Fibroblast of skin of abdomen (primary cell): ENCODE measurements around the gene COL18A1.

Source experiments
- DNase-seq: peaks from one replicate; pipeline ENCODE4 v3.0.0-alpha.2; 2013

The COL18A1 gene

DNA sequence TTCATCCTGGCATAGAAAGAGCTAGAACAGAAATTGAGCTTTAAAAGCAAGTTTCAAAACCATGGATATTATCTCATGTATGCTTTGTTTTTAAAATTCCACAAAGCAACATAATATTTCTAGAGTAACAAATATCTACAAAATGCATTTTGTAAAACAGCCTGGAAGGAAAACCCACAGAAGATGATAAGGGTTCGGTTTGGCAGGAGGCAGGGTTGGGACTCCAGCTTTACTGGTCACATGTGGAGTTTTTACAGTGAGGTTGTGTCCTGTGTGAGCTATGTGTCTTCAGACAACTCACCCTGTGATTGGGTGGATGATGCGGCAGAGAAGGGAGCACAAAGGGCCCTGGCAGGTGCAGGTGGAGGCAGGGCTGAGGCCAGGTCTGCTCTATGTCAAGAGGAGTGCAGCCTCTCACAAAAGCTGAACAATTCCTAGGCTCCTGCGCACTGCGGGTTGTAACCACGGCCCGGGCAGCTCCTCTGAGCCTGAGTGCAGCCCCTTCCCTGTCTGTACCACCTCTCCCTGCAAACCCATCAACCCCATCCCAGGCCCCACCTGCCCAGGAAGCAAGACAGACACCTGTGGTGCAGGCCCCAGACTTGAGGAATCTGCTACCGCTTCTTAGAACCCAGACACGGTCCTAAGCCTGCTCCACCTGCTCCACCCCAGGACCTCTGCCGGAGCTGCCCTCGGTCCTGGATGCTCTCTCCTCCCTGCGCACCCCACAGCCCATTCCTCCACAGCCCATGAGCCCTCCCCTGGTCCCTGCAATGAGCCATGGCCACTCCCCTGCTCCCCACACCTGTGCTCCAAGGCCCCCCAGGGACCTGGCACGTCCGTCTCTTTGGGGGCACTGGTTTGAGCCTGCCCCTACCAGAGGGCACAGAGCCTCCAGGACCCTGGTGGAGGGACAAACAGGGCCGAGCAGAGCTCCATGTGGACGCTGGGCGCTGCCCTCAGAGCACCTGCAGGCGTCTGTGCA, 2.8 kb upstream of the COL18A1 start:
- no peak for DNase-seq

DNA sequence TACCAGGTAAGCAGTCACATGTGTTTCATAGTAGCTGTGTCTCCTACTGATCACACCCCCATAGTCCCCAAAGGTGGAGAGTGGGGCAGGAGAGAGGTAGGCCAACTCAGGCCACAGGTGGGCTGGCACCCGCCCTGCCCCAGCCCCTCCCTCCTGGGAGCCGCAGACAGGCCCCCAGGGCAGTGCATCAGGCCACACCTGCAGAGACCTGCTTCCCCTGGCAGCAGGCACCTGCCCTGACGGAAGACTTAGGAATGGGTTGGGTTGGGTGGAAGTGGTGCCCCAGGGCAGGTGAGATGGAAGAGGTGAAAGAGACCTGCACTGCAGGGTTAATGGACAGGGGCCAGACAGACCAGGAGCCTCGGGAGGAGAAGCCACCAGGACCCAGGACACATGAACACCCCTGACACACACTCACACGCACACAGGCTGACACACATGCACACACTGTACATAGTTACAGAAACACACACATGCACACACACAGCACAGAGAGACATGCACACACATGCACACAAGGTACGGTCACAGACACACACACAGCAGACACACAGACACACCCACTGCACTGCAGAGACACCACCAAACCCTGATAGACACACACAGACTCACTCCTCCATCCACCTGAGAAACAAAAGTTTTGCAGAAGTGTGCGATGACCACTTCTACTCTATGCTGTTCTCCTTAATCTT, 1.7 kb upstream of the COL18A1 start:
- DNase-seq: no peak

DNA sequence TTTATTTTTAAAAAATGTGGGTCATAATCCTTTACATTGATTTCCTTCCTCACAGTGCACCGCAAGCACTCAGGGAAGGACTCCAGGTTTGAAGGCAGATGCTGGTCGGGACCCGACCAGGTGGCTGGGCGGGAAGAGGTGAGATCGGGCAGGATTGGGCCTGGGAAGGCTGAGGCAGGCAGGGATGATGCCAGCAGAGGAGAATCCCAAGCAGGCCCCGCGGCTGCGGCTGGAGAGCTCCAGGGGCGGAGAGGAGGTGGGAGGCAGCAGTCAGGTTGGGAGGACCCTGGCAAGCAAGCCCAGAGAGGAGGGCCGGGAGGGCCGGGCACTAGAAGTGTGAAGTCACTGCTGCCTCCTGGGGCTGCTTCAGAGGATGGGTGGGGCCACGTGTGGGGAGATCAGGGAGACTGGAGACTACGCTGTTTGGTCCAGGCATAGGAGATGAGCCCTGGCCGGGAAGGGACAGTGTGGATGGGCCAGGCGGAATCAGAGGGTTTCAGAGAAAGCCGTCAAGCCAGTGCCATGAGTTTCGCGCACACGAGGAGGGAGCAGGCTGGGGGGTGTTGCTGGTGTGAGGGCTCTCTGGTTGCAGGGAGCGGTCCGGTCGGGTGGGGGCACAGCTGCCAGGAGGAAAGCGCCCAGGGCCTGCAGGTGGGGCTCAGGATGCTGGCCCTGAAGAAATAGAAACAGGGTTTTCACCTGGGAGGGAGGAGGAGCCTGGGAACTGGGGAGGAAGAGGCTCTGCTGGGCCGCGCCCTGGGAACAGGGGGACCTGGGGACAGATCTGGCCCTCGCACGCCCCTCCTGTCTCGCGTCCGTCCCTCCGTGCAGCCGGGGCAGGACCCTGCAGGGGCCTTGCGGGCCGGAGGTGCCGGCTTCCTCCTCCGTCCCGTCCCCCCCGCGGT, 888 bp upstream of the COL18A1 start:
- no peak for DNase-seq

DNA sequence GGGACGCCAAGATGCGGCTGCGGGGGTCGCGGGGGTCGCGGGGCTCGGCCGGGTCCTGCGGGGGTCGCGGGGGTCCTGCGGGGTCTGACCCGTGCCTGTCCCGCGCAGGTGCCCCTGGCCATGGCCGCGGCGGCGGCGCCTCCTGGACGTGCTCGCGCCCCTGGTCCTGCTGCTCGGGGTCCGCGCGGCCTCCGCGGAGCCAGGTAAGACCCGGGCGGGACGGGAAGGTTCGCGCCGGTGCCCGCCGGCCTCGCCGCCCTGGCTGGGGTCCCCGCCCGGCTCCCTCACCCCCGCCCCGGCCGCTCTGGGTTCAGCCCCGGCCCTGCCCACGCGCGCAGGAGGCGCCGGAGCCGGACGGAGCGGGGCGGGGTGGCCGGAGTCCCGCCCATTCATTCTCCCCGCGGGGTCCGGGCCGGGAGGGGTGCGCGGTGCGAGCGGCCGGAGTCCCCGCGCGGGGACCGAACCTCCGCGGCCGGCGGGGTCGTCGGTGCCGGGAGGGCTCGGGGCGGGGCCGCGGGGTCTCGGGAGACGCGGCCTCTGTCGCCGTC, 380 bp downstream of the COL18A1 start:
- DNase-seq: no peak

DNA sequence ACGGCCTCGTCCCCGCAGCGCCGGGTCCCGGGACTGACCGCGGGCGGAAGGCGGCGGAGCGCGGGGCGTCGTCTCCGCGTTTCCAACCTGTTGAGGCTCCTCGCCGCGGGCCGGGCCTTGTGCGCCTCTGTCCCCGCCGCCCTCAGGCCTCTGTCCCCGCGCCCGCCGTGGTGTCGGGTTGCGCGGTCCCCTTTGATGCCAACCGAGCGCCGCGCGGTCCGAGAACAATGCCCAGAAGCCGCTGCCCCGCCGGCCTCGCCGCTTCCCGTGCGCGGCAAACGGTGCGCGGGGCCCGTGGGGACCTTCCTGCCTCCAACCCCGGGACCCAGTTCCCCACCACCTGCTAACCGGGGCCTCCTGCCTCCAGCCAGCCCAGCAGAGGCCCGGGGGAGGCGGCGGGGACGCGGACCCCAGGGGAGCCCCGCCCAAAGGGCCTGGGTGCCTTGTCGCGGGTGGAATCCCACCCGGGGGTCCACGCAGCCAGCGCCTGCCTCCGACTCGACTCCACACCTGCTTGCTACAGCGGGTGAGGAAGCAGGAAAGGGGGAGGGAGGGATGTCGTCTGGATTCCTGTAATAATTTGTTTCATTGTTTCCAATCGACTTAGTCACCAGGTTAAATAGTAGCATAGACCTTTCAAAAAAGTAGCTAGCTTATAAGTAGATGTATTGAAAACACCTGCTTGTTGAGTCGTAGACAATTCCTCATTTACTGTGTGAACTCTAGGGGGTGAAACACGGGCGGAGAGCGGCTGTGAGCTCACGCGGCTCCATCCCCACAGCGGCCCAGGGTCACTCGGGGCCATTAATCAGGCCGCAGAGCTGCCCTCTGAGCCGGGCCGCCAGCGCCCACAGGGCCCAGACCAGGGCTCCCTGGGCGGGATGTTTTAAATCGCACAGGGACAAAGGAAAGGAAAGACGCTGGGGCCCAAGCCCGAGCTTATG, 1.1 kb downstream of the COL18A1 start:
- no peak for DNase-seq

DNA sequence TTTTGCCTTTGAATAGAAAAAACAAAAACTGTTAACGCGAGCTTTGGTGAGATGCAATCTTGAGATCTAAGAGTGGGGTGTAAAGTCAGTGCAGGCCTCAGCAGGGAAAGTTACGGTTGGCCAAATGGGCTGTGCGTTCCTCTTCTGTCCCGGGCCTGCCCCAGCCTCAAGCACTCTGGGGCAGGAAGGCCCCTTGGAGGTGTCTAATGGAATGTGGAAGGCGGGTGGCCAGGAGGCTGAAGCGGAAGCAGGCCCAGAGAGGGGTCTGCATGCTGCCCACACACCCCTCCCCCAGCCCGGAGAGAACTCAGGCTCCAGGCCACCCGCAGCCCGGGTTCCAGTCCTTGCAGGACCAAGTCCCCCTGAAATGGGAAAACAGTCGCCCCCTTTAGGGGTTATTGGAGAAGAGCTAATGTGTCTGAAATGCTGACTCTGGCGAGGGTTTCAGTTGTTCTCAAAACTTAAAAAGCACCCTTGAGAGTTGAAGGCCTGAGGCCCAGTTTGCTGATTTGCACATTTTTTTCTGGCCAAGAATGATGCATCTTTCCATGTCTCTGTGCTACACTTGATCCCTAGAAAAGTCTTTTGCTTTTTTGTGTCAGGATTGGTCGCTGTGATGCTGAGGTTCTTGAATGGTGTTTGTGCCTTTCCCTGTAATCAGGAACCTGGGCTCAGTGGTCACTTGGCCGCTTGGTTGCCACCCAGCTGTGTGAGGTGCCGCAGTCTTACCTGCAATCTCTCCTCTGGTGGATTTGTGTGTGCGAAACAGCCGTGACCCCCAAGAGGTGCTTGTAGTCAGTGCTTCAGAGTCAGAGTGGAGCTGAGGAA, 2.0 kb downstream of the COL18A1 start:
- DNase-seq: no peak

DNA sequence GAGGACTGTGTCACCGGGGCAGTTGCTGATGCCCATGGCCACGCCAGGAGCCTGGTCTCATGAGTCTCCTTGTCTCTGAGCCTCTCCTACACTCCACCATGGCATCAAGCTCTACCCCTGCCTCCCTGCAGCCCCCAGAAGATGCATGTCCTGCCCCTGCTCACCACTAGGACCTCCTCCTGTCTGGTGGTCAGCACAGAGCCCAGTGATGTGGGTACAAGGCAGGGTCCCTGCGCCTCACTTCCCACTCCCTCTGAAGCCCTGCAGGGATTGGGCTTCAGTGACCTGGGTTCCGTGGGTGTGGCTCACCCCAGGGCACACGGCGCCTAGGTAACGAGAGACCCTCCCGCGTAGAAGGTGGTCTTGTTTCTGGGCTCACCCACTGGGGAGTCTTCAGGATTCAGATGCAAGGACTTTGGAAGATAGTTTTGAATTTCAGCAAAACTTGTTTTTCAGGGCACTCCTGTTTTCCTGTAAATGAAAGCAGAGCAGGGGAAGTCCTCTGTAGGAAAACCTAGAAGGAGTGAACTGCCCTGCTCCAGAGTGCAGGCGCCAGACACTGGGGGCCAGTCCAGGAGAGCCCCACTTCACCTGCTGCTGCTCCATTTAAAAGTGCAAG, 2.8 kb downstream of the COL18A1 start:
- no peak for DNase-seq

DNA sequence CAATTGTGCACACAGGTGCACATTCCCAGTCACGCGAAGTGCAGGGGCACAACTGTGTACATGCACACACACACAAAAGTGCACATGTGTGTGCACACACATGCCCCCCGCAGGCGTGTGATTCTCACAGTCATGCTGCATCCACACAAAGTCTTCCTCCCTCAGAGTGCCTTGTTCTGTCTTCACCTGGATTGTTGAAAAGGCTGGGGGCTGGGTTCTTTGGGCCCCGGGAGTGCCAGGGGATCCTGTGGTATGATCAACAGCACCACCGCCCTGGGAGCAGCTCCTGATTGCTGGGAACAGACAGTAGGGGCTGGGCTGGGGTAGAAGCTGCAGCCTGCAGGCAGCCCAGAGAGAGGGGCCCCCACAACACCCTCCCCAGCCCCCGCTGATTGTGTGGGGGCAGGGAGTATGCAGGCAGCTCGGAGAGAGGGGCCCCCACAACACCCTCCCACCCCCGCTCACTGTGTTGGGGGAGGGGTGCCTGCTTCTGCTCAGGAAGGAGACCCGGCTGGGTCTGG, 3.4 kb downstream of the COL18A1 start:
- no peak for DNase-seq

DNA sequence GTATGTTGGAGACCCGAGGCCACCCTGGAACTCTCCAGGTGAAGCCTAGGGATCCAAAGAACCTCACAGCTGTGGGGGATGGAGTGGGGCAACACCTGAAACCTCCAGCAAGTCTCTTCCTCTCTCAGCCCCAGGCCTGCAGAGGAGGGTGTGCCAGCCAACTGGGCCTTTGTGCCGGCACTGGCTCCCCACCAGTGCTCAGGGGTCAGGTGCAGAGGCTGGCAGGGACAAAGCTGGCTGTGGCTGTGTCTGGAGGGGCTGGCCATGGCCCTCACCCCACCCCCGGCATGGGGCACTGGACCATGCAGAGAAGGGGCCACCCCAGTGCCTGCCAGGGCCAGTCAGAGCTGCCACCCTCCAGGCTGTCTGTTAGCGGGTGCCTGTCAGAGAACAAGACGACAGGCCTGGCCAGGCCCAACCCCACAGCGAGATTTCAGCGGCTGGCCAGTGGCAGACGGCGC, 3.9 kb downstream of the COL18A1 start:
- no peak for DNase-seq

DNA sequence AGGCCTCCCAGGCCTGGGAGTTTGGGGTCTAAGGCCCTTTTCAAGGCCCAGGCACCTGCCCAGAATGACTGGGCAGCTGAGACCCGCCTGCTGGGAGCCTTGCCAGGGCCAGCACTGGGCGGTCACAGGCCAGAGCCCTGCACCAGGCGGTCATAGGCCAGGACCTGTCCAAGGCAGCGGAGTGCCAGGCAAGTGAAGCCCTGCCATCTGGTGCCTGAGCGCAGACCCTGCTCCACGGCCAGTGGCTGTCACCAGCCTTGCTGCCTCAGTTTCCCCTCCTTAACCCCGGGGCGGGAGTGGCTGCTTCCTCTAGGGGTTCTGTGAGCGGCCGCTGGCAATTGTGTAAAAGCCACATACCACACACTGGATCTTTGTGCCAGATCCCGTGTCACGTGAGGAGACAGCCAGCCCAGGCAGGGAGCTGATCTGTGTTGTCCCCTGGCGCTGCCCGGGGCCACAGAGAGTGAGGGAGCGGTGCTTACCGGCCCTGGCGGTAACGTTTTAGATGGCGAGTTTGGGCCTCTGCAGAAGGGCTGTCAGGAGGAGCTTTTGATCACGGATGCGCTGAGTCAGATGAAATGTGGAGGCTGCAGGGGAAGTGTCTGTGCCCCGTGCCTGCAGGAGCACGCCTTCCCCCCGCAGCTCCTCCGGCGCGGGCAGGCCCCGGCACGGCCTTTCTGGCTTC, 4.6 kb downstream of the COL18A1 start:
- DNase-seq: peak; percentile 46

DNA sequence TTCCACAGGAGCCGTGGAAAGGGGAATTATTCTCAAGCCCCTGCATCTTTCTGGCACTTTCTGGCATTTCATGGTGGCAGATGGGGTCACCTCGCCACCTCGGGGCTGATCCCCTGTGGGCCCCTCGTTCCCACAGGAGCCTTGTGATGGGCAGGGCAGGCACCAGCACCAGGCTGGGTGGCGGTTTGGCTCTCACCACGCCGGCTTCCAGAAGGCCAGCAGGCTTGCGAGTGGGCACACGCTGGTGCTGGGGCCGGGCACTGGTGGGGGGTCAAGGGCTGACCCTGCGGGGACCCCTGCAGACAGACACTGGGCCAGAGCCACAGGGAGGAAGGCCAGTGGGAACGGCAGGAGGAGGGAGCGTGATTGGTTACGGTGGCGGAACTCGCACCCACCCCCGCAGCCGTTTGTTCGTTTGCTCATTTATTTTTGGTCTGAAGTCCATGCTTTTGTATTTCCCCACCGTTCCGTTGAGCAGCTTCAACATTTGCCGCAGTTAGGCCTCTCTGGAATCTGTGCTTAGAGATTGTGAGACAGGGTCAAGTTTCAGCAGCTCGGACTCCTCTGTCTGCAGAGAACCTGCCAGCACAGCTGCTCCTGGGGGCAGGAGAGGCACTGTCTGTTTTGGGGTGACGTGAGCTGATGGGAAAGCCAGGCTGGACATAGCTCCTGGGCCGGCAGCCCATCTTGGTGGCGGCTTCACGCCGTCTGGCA, 5.3 kb downstream of the COL18A1 start:
- DNase-seq: no peak

DNA sequence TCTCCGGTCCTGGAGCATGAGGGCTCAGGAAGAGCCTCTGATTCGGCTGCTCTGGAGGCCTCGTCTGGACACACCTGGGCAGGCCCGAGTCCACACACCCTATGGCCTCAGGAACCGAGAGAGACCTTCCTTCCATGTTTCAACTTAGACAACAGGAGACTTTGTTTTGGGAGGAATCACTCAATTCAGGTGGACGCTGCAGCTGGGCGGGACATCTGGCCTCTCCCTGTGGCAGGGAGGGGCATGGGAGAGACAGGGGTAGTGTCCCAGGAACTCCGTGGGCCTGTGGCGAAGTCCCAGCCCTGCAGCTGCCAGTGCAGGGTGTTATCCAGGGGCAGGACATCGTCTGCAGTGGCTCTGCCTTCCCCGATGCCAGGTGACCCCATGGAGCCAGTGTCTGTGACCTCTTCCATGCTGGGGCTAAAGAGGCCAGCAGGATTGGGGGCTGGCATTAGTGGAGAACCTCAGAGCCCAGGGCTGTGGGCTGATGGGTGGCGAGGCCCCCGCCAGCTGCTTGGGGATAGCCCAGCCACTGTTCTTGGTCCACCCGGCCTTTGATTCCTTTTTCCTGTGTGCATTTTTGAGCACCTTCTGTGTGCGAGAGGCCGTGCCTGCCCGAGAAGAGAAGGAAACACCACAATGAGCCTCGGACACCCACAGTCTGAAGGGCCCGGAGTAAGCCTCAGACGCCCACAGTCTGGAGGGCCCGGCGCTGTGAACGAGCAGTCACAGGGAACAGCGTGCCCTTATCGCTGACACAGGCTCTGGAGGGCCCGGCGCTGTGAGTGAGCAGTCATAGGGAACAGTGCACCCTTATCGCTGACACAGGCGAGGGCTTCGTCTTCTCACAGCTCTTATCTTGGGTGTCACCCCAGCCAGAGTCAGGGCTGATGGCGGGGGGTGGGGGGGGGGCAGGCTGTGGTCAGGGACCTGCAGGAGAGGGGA, 6.2 kb downstream of the COL18A1 start:
- DNase-seq: no peak

DNA sequence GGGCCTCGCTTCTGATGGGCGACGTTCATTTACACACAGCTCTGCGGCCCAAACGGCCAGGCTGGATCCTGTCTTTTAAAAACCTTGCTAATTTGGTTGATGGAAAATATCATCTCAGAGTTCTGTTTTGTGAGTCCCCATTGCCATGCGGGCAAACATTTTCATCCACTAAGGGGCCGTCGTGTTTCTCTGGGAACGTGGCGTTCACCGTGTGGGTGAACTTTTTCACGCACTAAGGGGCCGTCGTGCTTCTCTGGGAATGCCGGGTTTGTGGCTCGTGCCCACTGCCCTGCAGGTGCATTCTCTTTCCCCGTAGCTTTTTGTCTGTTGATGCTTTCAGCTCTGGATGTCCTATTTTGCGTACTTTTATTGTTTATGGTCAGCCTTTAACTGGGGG, 6.8 kb downstream of the COL18A1 start:
- DNase-seq: no peak

DNA sequence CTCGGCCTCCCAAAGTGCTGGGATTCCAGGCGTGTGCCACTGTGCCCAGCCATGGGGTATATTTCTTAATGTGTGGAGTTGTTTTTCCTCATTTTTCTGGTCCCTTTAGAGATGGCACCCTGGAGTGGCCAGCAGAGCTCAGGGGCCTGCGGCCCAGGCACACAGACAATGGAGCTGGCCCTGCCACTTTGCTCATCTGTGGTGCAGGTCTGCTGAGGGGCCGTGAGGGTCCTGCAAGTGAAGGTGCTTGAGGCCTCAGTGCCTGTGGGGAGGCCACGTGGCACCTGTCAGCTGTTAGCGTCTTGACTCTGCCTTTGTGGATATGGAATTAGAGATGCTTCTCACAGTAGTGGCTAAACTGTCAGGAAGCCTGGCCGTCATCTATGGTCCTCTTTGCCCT, 7.5 kb downstream of the COL18A1 start:
- DNase-seq: no peak

DNA sequence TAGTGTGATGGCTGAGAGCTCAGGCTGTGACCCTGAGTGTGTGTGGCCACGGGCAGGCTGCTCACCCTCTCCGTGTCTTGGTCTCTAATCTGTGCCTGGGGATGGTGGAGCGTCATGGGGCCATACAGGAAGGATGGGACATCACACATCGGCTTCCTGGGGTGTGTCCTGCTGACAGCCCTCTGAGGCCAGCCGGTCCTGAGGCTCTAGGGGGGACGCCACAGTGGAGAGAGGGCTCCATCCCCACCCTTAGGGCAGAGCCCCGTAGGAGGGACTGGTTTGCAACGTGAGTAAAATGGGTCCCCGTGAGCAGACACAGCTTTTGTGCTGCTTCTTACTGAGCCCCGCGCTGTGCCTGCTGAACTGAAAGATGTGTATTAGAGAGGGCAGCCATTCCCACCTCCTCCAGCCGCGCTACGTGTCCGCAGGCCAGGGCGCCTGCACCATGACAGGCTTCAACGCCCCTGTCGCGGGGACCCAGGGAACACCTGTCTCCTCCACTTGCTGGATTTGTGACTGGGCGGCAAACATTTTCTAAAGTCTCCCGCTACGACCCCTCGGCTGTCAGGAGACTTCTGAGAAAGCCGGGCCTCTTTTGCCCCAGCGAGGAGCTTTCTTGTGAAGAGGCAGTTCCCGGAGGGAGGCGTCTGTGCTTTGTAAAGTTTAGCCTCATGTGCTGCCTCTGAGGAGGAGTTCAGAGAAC, 8.1 kb downstream of the COL18A1 start:
- DNase-seq: no peak

DNA sequence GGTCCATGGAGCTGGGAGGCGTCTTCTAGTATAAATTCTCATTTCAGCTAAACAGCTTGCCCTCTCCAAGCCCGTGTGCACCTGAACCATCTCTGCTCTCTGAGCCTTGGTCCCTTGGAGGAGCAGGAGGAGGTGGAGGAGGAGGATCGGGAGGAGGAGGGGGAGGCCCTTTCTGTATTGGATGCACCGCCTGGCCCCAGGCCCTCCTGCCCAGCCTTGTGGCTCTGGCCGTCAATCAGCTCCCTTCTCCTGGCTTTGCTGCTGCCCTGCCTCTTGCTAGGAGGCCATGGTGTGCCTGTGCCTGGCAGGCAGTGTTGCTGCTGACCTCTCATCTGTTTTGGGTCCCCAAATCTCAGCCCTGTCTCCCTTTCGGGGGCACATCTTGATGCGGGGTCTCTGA, 9.0 kb downstream of the COL18A1 start:
- DNase-seq: no peak
